ENCODE measurements around the gene SLC6A2.

SLC6A2 gene

DNA sequence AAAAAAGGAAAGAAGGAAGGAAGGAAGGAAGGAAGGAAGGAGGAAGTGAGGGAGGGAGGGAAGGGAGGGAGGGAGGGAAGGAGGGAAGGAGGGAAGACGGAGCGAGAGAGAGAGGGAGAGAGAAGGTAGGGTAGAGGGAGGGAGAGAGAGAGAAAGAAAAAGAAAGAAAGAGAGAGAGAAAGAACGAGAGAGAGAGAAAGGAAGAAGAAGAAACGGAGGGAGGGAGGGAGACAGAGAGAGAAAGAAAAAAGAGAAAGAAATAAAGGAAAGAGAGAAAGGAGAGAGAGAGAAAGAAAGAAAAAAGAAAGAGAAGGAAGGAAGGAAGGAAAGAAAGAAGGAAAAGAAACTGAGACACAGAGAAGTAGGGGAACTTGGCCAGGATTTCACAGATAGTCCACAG, 8.4 kb upstream of the SLC6A2 start:
- Histone ChIP-seq H3K36me3 (ENCODE audit: control insufficient read depth, insufficient read depth, low read length) (no peaks in the 10 kb centered on the region), H3K9me3 (ENCODE audit: control insufficient read depth, low read length) (no peaks in the 10 kb centered on the region), H3K4me1 (ENCODE audit: control insufficient read depth, insufficient read depth, low read length, poor library complexity, severe bottlenecking) (no peaks in the 10 kb centered on the region), H3K27ac (ENCODE audit: low read depth, low read length, severe bottlenecking) (no peak overlapping the region), H3K4me3 (ENCODE audit: extremely low read depth, insufficient read depth, low read length, poor library complexity, severe bottlenecking) (no peak overlapping the region)
- WGBS, 2 experiments (ENCODE audit: insufficient coverage in 2 of 2) = 87 to 89% methylated on average over 4 of the region's 4 CpGs

DNA sequence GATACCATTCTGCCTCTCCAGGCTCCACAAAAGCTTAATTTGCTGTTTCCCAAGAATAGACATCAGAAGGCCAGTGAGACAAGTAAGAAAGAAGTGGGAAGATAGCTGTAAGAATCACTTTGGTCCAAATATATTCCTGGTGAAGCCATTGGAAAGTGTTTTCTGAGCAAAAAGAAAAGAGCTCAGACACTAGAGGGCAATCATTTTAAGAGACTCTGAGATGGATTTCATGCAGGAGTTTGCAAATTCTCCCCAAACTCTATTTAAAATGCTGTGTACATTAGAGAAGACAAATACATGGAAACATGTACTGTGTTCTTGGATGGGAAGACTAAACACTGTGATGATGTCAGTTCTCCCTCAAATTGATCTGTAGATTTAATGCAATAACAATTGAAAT, 8.0 kb upstream of the SLC6A2 start:
- H3K27ac ChIP-seq (ENCODE audit: low read depth, low read length, severe bottlenecking) = no peak overlapping the region
- H3K4me1 ChIP-seq (ENCODE audit: control insufficient read depth, insufficient read depth, low read length, poor library complexity, severe bottlenecking) = no peaks in the 10 kb centered on the region
- H3K9me3 ChIP-seq (ENCODE audit: control insufficient read depth, low read length) = no peaks in the 10 kb centered on the region
- no peak overlapping the region for H3K4me3 ChIP-seq (ENCODE audit: extremely low read depth, insufficient read depth, low read length, poor library complexity, severe bottlenecking)
- no peaks in the 10 kb centered on the region for H3K36me3 ChIP-seq (ENCODE audit: control insufficient read depth, insufficient read depth, low read length)

DNA sequence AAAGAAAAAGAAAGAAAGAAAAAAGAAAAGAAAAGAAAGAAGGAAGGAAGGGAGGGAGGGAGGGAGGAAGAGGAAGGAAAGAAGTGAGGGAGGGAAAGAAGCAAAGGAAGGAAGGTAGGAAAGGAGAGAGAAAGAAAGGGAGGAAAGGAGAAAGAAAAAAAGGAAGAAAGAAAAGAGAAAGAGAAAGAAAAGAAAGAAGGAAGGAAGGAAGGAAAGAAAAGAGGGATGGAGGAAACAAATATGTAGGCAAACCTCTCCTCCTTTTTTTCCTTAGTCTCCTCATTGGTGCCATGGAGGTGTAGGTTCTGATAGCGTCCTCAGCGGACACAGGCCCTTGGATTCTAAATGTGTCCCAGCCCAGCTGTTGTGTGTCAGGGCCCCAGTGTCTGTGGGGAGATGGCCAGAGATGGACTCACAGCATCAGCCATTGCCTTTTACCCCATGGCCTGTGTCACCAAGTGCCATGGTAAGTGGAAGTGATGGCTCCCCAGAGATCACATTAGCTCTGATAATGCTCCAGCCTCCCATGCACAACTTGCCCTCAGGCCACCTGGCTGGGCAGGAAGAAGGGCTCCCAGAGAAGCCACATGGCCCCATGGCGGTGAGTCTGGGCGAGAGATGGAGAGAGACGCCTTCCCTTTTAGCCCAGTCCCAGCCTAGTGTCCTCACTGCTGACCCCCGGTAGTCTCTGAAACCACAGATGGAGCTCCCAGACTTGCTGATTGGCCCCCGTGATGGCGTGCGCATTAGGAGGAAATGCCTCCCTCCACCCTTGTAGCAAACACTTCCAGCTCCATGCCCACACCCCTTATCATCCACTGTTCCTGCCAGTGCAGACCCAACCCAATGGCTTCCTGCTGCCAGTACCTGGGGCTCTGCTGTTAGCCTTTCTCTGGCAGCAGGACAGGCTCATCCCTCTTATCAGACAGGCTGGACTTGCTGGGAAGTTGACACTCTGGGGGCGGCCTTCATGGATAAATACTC, 3.7 kb upstream of the SLC6A2 start:
- H3K4me1 ChIP-seq (ENCODE audit: control insufficient read depth, insufficient read depth, low read length, poor library complexity, severe bottlenecking) = peaks cover 8% of the 10 kb centered on the region
- no peak overlapping the region for H3K27ac ChIP-seq (ENCODE audit: low read depth, low read length, severe bottlenecking)
- 82 to 85% methylated on average over 6 to 8 of the region's 10 CpGs for WGBS, 2 experiments (ENCODE audit: insufficient coverage in 2 of 2)
- H3K9me3 ChIP-seq (ENCODE audit: control insufficient read depth, low read length) = no peaks in the 10 kb centered on the region
- H3K4me3 ChIP-seq (ENCODE audit: extremely low read depth, insufficient read depth, low read length, poor library complexity, severe bottlenecking) = no peak overlapping the region
- H3K36me3 ChIP-seq (ENCODE audit: control insufficient read depth, insufficient read depth, low read length) = no peaks in the 10 kb centered on the region

DNA sequence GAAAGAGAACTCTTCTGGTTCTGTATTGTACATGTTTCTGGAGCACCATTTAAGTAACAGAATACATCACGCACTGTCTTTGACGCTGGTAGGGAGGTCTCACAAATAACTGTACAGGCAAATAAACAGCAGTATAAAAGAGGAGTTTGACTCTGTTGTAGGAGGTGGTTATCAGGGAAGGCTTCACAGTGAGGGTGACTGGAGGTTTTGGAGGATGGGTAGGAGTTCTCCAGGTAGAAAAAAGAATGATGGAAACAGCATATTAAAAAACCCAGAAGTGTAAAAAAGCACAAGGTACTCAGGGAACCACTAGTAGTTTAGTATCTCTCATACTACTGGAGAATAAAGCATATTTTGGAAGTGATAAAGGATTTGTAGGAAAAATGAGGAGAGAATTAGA, 2.7 kb upstream of the SLC6A2 start:
- Histone ChIP-seq H3K4me1 (ENCODE audit: control insufficient read depth, insufficient read depth, low read length, poor library complexity, severe bottlenecking) (peaks cover 8% of the 10 kb centered on the region), H3K4me3 (ENCODE audit: extremely low read depth, insufficient read depth, low read length, poor library complexity, severe bottlenecking) (no peak overlapping the region)
- 100% methylated on average over 2 of the region's 2 CpGs; no CpG with 5 or more reads in 1 of the 2 experiments for WGBS, 2 experiments (ENCODE audit: insufficient coverage in 2 of 2)

DNA sequence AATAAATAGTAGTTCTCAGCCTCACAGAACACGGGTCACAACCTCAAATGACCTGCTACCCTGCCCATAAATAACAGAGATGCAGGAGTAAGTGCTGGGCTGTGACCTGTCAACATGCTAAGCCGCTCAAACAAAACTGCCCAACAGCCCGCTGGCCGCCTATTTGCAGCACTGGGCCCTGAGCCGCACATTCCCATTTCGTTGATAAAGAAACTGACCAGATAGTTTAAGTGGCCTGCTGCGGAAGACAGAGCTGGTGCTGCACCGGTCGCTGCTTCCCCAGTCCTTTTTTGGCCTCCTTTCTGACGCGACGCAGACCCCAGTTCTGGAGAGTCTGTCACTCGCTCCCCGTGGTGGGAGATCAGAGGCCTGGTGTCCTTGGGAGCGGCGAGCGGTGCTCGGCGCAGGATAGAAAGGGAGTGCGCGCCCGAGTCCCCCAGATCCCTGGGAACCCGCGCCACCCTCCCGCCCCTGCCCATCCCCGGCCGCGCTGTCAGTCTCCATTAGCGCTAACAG, 349 bp upstream of the SLC6A2 start:
- Histone ChIP-seq H3K36me3 (ENCODE audit: control insufficient read depth, insufficient read depth, low read length) (no peaks in the 10 kb centered on the region), H3K27ac (ENCODE audit: low read depth, low read length, severe bottlenecking) (no peak overlapping the region), H3K4me3 (ENCODE audit: extremely low read depth, insufficient read depth, low read length, poor library complexity, severe bottlenecking) (peak overlapping the region; percentile 26), H3K4me1 (ENCODE audit: control insufficient read depth, insufficient read depth, low read length, poor library complexity, severe bottlenecking) (peaks cover 8% of the 10 kb centered on the region), H3K9me3 (ENCODE audit: control insufficient read depth, low read length) (no peaks in the 10 kb centered on the region)
- WGBS, 2 experiments (ENCODE audit: insufficient coverage in 2 of 2) = 8 to 14% methylated on average over 24 to 26 of the region's 29 CpGs

More for the DNA sequence above, 2.7 kb upstream of the SLC6A2 start:
- Histone ChIP-seq H3K36me3 (ENCODE audit: control insufficient read depth, insufficient read depth, low read length) (no peaks in the 10 kb centered on the region), H3K9me3 (ENCODE audit: control insufficient read depth, low read length) (no peaks in the 10 kb centered on the region), H3K27ac (ENCODE audit: low read depth, low read length, severe bottlenecking) (no peak overlapping the region)

DNA sequence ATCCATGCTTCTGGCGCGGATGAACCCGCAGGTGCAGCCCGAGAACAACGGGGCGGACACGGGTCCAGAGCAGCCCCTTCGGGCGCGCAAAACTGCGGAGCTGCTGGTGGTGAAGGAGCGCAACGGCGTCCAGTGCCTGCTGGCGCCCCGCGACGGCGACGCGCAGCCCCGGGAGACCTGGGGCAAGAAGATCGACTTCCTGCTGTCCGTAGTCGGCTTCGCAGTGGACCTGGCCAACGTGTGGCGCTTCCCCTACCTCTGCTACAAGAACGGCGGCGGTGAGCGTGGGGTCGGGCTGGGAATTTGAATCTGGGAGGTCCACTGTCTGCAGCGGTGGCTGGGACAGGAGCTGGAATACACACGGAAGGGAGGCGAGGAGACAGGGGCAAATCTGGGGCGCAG, 904 bp downstream of the SLC6A2 start:
- Histone ChIP-seq H3K9me3 (ENCODE audit: control insufficient read depth, low read length) (no peaks in the 10 kb centered on the region), H3K4me1 (ENCODE audit: control insufficient read depth, insufficient read depth, low read length, poor library complexity, severe bottlenecking) (peaks cover 8% of the 10 kb centered on the region), H3K36me3 (ENCODE audit: control insufficient read depth, insufficient read depth, low read length) (no peaks in the 10 kb centered on the region), H3K27ac (ENCODE audit: low read depth, low read length, severe bottlenecking) (no peak overlapping the region), H3K4me3 (ENCODE audit: extremely low read depth, insufficient read depth, low read length, poor library complexity, severe bottlenecking) (peak overlapping the region; percentile 26)
- 9 to 10% methylated on average over 27 to 37 of the region's 37 CpGs for WGBS, 2 experiments (ENCODE audit: insufficient coverage in 2 of 2)

DNA sequence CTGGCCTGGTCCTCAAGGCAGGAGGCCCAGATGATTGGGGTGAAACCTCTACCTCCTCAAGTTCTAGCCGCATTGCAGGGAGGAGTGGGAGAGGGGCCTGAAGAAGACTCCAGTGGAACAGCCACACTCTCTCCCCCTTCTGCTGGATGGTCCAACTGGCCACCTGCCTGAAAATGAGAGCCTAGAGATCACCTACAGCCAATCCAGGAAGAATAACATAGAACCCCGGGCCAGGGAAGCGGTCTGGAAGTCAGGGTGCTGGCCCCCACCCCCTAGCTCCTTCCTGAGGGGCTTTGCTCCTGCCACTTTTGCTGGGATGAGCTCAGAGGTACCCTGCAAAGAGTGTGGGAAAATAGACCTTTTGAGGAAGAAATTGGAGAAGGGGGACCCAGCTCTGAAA, 1.8 kb downstream of the SLC6A2 start:
- Histone ChIP-seq H3K4me1 (ENCODE audit: control insufficient read depth, insufficient read depth, low read length, poor library complexity, severe bottlenecking) (peaks cover 8% of the 10 kb centered on the region), H3K27ac (ENCODE audit: low read depth, low read length, severe bottlenecking) (no peak overlapping the region), H3K4me3 (ENCODE audit: extremely low read depth, insufficient read depth, low read length, poor library complexity, severe bottlenecking) (no peak overlapping the region), H3K36me3 (ENCODE audit: control insufficient read depth, insufficient read depth, low read length) (no peaks in the 10 kb centered on the region), H3K9me3 (ENCODE audit: control insufficient read depth, low read length) (no peaks in the 10 kb centered on the region)
- 100% methylated on average over 2 of the region's 3 CpGs; no CpG with 5 or more reads in 1 of the 2 experiments for WGBS, 2 experiments (ENCODE audit: insufficient coverage in 2 of 2)

DNA sequence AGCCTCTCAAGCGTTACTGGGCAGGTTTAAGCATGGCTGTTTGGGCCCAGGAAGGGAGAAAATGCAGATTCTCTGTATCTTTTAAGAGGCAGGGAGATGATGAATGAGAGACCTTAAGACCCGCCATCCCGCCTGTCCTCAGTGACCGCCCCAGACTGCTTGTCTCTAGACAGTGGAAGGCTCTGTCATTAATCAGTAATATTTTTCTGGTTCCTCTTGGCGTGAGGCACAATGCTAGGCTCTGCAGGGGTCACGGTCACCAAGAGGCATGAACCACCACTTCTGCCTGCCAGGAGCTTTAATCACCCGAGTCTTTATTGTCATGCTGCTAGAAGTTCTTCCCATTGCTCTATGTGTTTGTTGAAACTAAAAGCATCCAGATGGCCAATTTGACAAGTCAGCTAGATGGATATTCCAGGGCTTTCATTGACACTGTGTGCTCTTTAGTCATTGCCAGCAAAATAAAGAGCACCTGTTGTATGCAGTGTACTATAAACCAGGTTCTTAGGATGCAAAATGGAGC, 3.2 kb downstream of the SLC6A2 start:
- Histone ChIP-seq H3K9me3 (ENCODE audit: control insufficient read depth, low read length) (peaks cover 4% of the 10 kb centered on the region), H3K36me3 (ENCODE audit: control insufficient read depth, insufficient read depth, low read length) (no peaks in the 10 kb centered on the region), H3K4me3 (ENCODE audit: extremely low read depth, insufficient read depth, low read length, poor library complexity, severe bottlenecking) (no peak overlapping the region), H3K27ac (ENCODE audit: low read depth, low read length, severe bottlenecking) (no peak overlapping the region), H3K4me1 (ENCODE audit: control insufficient read depth, insufficient read depth, low read length, poor library complexity, severe bottlenecking) (peaks cover 8% of the 10 kb centered on the region)
- WGBS, 2 experiments (ENCODE audit: insufficient coverage in 2 of 2) = 78 to 88% methylated on average over 7 of the region's 7 CpGs

DNA sequence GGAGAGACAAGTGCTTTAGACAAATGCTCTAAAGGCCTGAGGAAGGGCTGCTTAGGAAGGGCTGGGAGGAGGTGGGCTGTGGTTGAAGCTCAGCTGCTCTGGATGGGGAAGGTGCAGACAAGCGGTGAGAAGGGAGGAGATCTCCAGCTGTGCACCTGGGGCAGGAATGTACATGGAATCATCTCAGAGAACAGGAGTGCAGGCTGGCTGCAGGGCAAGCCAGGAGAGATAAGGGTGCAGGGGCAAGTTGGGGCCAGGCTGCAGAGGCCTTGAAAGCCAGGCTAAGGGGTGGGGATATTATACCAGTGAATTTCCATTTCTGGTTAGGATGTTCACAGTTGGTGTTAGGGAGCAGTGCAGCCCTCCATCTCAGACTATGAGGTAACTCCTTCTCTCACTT, 4.2 kb downstream of the SLC6A2 start:
- Histone ChIP-seq H3K4me1 (ENCODE audit: control insufficient read depth, insufficient read depth, low read length, poor library complexity, severe bottlenecking) (peaks cover 8% of the 10 kb centered on the region), H3K36me3 (ENCODE audit: control insufficient read depth, insufficient read depth, low read length) (no peaks in the 10 kb centered on the region), H3K27ac (ENCODE audit: low read depth, low read length, severe bottlenecking) (no peak overlapping the region), H3K9me3 (ENCODE audit: control insufficient read depth, low read length) (peaks cover 4% of the 10 kb centered on the region), H3K4me3 (ENCODE audit: extremely low read depth, insufficient read depth, low read length, poor library complexity, severe bottlenecking) (no peak overlapping the region)
- WGBS, 2 experiments (ENCODE audit: insufficient coverage in 2 of 2) = 60 to 77% methylated on average over 1 of the region's 1 CpG

DNA sequence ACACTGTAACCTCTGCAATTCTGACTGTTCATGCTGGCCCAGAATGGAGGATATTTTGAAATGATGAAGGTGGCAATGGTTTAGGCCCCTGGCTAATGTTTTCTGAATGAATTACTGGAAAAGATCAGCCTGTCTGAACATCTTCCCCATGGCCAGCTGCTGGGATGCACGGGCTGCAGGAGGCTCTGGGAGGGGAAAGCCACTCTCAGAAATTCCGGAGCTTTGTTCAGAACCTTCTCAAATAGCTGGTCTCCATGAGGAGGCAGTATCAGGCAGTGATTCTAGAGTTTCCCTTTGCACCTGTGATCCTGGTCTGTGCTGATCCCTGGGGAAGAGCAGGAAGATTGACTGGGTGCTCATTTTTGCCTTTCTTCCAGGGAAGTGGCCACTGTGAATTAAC, 5.0 kb downstream of the SLC6A2 start:
- H3K36me3 ChIP-seq (ENCODE audit: control insufficient read depth, insufficient read depth, low read length) = no peaks in the 10 kb centered on the region
- 76 to 77% methylated on average over 2 of the region's 2 CpGs for WGBS, 2 experiments (ENCODE audit: insufficient coverage in 2 of 2)
- peaks cover 4% of the 10 kb centered on the region for H3K9me3 ChIP-seq (ENCODE audit: control insufficient read depth, low read length)
- peaks cover 8% of the 10 kb centered on the region for H3K4me1 ChIP-seq (ENCODE audit: control insufficient read depth, insufficient read depth, low read length, poor library complexity, severe bottlenecking)
- H3K4me3 ChIP-seq (ENCODE audit: extremely low read depth, insufficient read depth, low read length, poor library complexity, severe bottlenecking) = no peak overlapping the region
- no peak overlapping the region for H3K27ac ChIP-seq (ENCODE audit: low read depth, low read length, severe bottlenecking)
